Measurements from ENCODE around the gene UNC13D.

Gene UNC13D

GRCh38 chr17:75827308-75828075 is 16.7 kb downstream of the UNC13D start:
- Histone ChIP-seq H3K27me3 (replicated peaks; ENCODE audit: insufficient read depth, low read length) (no peaks in the 10 kb centered on the region), H4K20me1 (ENCODE audit: insufficient read depth, low read length) (no peaks in the 10 kb centered on the region), H3K36me3 (replicated peaks; ENCODE audit: insufficient read depth, low read length) (no peaks in the 10 kb centered on the region), H3K9ac (ENCODE audit: low read length) (peak overlapping the region; percentile 13; the same call in 1 of the 2 replicates), H3K9me2 (replicated peaks; ENCODE audit: insufficient read depth, low read length) (no peaks in the 10 kb centered on the region), H2AFZ (ENCODE audit: low read length) (peak overlapping the region; percentile 53), H3K4me3 (ENCODE audit: low read length) (peak overlapping the region; percentile 14; the same call in 1 of the 2 replicates), H3K4me1 (ENCODE audit: low read length) (peaks cover under 1% of the 10 kb centered on the region; the same call in 1 of the 2 replicates), H3K79me2 (ENCODE audit: low read length) (no peaks in the 10 kb centered on the region), H3K4me2 (ENCODE audit: low read depth, low read length) (peak overlapping the region; percentile 54; the same call in 1 of the 2 replicates), H3K27ac (ENCODE audit: low read length) (no peak overlapping the region), H3F3A (ENCODE audit: insufficient read depth, low read length) (no peaks in the 10 kb centered on the region), H3K9me3 (replicated peaks; ENCODE audit: insufficient read depth, low read length) (no peaks in the 10 kb centered on the region)
- TF ChIP-seq EZH2phosphoT487 (IDR thresholded peaks at IDR 0.05; ENCODE audit: low read length) = no peak
- TF ChIP-seq CTCF (IDR thresholded peaks at IDR 0.05; ENCODE audit: low read length) = peak; percentile 71
- TF ChIP-seq EZH2 (optimal IDR thresholded peaks at IDR 0.05; ENCODE audit: low read depth, low read length) = no peak
- peak; percentile 44 for DNase-seq

GRCh38 chr17:75826561-75827307 is 17.5 kb downstream of the UNC13D start:
- Histone ChIP-seq H3K9ac (ENCODE audit: low read length) (no peak overlapping the region), H3K27me3 (replicated peaks; ENCODE audit: insufficient read depth, low read length) (no peaks in the 10 kb centered on the region), H3K4me1 (ENCODE audit: low read length) (peaks cover 8% of the 10 kb centered on the region), H3K27ac (ENCODE audit: low read length) (no peak overlapping the region), H4K20me1 (ENCODE audit: insufficient read depth, low read length) (no peaks in the 10 kb centered on the region), H3K36me3 (replicated peaks; ENCODE audit: insufficient read depth, low read length) (no peaks in the 10 kb centered on the region), H2AFZ (ENCODE audit: low read length) (no peak overlapping the region), H3K4me2 (ENCODE audit: low read depth, low read length) (no peak overlapping the region), H3F3A (ENCODE audit: insufficient read depth, low read length) (no peaks in the 10 kb centered on the region; the same call in 1 of the 2 replicates), H3K4me3 (ENCODE audit: low read length) (no peak overlapping the region), H3K9me3 (replicated peaks; ENCODE audit: insufficient read depth, low read length) (no peaks in the 10 kb centered on the region), H3K79me2 (ENCODE audit: low read length) (no peaks in the 10 kb centered on the region), H3K9me2 (replicated peaks; ENCODE audit: insufficient read depth, low read length) (no peaks in the 10 kb centered on the region)
- DNase-seq = no peak
- TF ChIP-seq EZH2phosphoT487 (IDR thresholded peaks at IDR 0.05; ENCODE audit: low read length) = no peak
- no peak for TF ChIP-seq EZH2 (optimal IDR thresholded peaks at IDR 0.05; ENCODE audit: low read depth, low read length)
- no peak for TF ChIP-seq CTCF (IDR thresholded peaks at IDR 0.05; ENCODE audit: low read length)

GRCh38 chr17:75825748-75826370 is 18.3 kb downstream of the UNC13D start:
- Histone ChIP-seq H3K4me2 (ENCODE audit: low read depth, low read length) (no peak overlapping the region), H3K27me3 (replicated peaks; ENCODE audit: insufficient read depth, low read length) (no peaks in the 10 kb centered on the region), H3K4me3 (ENCODE audit: low read length) (no peak overlapping the region), H3K4me1 (ENCODE audit: low read length) (peaks cover 9% of the 10 kb centered on the region), H3K27ac (ENCODE audit: low read length) (no peak overlapping the region), H4K20me1 (ENCODE audit: insufficient read depth, low read length) (no peaks in the 10 kb centered on the region), H3K79me2 (ENCODE audit: low read length) (no peaks in the 10 kb centered on the region), H2AFZ (ENCODE audit: low read length) (no peak overlapping the region), H3K9me2 (replicated peaks; ENCODE audit: insufficient read depth, low read length) (no peaks in the 10 kb centered on the region), H3K9ac (ENCODE audit: low read length) (no peak overlapping the region), H3K9me3 (replicated peaks; ENCODE audit: insufficient read depth, low read length) (no peaks in the 10 kb centered on the region), H3F3A (ENCODE audit: insufficient read depth, low read length) (no peaks in the 10 kb centered on the region; the same call in 1 of the 2 replicates), H3K36me3 (replicated peaks; ENCODE audit: insufficient read depth, low read length) (no peaks in the 10 kb centered on the region)
- TF ChIP-seq EZH2 (optimal IDR thresholded peaks at IDR 0.05; ENCODE audit: low read depth, low read length) (no peak), EZH2phosphoT487 (IDR thresholded peaks at IDR 0.05; ENCODE audit: low read length) (no peak), CTCF (IDR thresholded peaks at IDR 0.05; ENCODE audit: low read length) (no peak)
- no peak for DNase-seq

Data from MM.1S (cell line).